ENCODE data around the gene FST.

DNA sequence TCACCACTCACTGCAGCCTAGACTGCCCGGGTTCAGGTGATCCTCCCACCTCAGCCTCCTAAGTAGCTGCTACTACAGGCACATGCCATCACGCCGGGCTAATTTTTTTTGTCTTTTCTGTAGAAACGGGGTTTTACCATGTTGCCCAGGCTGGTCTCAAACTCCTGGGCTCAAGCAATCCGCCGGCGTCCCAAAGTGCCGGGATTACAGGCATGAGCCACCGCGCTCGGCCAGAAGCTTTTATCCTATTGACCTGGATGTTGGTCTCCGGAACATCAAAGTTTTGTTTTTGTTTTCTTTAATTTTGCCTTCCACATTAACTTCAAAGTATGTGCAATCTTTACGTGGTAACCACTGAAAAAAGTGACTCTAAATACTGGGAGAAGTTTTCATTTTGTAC lies 42.4 kb upstream of the FST start:
- TF ChIP-seq, protein P1, sequence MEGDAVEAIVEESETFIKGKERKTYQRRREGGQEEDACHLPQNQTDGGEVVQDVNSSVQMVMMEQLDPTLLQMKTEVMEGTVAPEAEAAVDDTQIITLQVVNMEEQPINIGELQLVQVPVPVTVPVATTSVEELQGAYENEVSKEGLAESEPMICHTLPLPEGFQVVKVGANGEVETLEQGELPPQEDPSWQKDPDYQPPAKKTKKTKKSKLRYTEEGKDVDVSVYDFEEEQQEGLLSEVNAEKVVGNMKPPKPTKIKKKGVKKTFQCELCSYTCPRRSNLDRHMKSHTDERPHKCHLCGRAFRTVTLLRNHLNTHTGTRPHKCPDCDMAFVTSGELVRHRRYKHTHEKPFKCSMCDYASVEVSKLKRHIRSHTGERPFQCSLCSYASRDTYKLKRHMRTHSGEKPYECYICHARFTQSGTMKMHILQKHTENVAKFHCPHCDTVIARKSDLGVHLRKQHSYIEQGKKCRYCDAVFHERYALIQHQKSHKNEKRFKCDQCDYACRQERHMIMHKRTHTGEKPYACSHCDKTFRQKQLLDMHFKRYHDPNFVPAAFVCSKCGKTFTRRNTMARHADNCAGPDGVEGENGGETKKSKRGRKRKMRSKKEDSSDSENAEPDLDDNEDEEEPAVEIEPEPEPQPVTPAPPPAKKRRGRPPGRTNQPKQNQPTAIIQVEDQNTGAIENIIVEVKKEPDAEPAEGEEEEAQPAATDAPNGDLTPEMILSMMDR (IDR thresholded peaks at IDR 0.05), result no peak
- TF ChIP-seq ZFX (IDR thresholded peaks at IDR 0.05; ENCODE audit: borderline replicate concordance), result no peak

All from 22Rv1 (cell line).